B cell (primary cell): ENCODE results near the gene C3orf22. TPM values are rescaled to one million over a fixed set of nuclear protein-coding genes. Genes with fewer than 3 reads are reported as not detected.

Source experiments
- ATAC-seq: fragments of 200-7000 bp; cut with Tn5 transposase; one replicate; pipeline ENCODE4 v1.10.0; 2021; ENCODE audit warnings: low read depth, mild to moderate bottlenecking, moderate number of reproducible peaks, moderate library complexity
- CTCF ChIA-PET: fragments of 350-600 bp; sonication (Branson Sonifier 250); formaldehyde crosslinking; loops from one replicate; lab custom pipeline; 2021; ENCODE audit warnings: antibody characterized with exemption, inconsistent platforms; lab: Charles Lee
- POLR2A ChIA-PET: fragments of 350-600 bp; sonication (Branson Sonifier 250); formaldehyde crosslinking; loops from one replicate; lab custom pipeline; 2021; ENCODE audit warnings: antibody characterized with exemption; lab: Charles Lee
- DNase-seq: peaks from one replicate; pipeline ENCODE4 v3.0.0; 2013
- H2AFZ ChIP-seq: 2 replicates; pipeline ENCODE4 v1.6.1; 2012; ENCODE audit warnings: mild to moderate bottlenecking, low read depth, low read length; ENCODE audit not compliant: insufficient read depth, poor library complexity, severe bottlenecking
- H3K27ac ChIP-seq, 2 donors: 1 replicate in 1 of 2; 2 replicates in 1 of 2; pipeline ENCODE4 v1.5.1; 2012 to 2013; ENCODE audit warnings: low read length in 2 of 2, mild to moderate bottlenecking in 2 of 2, moderate library complexity in 1 of 2
- H3K27me3 ChIP-seq, 4 experiments: fragments of 200-600 bp in 1 of 4; sonication (generic) in 1 of 4; replicated peaks in 1 of 4; 1 replicate in 2 of 4; 2 replicates in 2 of 4; pipeline versions ENCODE4 v1.6.1 to v1.7.0; 2013 to 2016; ENCODE audit warnings: low read length in 3 of 4, mild to moderate bottlenecking in 2 of 4, mixed read lengths in 1 of 4, moderate library complexity in 1 of 4; ENCODE audit not compliant: insufficient read depth in 4 of 4, control insufficient read depth in 3 of 4; ENCODE audit errors: control extremely low read depth in 1 of 4
- H3K36me3 ChIP-seq, 2 experiments: replicated peaks in 1 of 2; 1 replicate in 1 of 2; 2 replicates in 1 of 2; pipeline versions ENCODE4 v1.6.1 to v1.7.1; 2013; ENCODE audit warnings: low read length in 1 of 2; ENCODE audit not compliant: insufficient read depth in 2 of 2, control insufficient read depth in 1 of 2; ENCODE audit errors: control extremely low read depth in 1 of 2, extremely low read depth in 1 of 2
- H3K4me1 ChIP-seq, 2 donors: fragments of 200-600 bp in 1 of 2; sonication (generic) in 1 of 2; 1 replicate in 1 of 2; 2 replicates in 1 of 2; pipeline versions ENCODE4 v1.5.1 to v1.6.1; 2013 to 2017; ENCODE audit warnings: low read length in 2 of 2; ENCODE audit not compliant: control insufficient read depth in 2 of 2, insufficient read depth in 2 of 2
- H3K4me2 ChIP-seq: replicated peaks from 2 replicates; pipeline ENCODE3; 2012; ENCODE audit warnings: mild to moderate bottlenecking, low read depth, low read length; ENCODE audit not compliant: poor library complexity, severe bottlenecking
- H3K4me3 ChIP-seq, 5 experiments: fragments of 200-600 bp in 1 of 5; sonication (generic) in 1 of 5; 1 replicate in 3 of 5; 2 replicates in 2 of 5; pipeline versions ENCODE4 v1.5.1 to v1.7.0; 2011 to 2016; ENCODE audit warnings: low read length in 4 of 5, mild to moderate bottlenecking in 4 of 5, low read depth in 2 of 5, control low read depth in 1 of 5, moderate library complexity in 1 of 5; ENCODE audit not compliant: insufficient read depth in 1 of 5; ENCODE audit errors: control extremely low read depth in 1 of 5, extremely low read depth in 1 of 5
- H3K79me2 ChIP-seq: fragments of 200-600 bp; sonication (generic); one replicate; pipeline ENCODE4 v1.6.0; 2016; ENCODE audit warnings: low read length; ENCODE audit not compliant: control insufficient read depth, insufficient read depth
- H3K9ac ChIP-seq: fragments of 200-600 bp; sonication (generic); 2 replicates; pipeline ENCODE4 v1.6.1; 2017; ENCODE audit warnings: mild to moderate bottlenecking, low read length, moderate library complexity
- H3K9me3 ChIP-seq, 3 donors: one replicate each; pipeline versions ENCODE4 v1.6.1 to v1.7.1; 2013; ENCODE audit warnings: low read length in 2 of 3; ENCODE audit not compliant: control insufficient read depth in 2 of 3, insufficient read depth in 1 of 3; ENCODE audit errors: control extremely low read depth in 1 of 3
- H4K20me1 ChIP-seq: 2 replicates; pipeline ENCODE4 v1.6.0; 2012; ENCODE audit warnings: mild to moderate bottlenecking, low read length; ENCODE audit not compliant: insufficient read depth, control insufficient read depth, poor library complexity, severe bottlenecking
- H3K27ac Mint-ChIP-seq: one replicate; pipeline ENCODE4 v1.8.0; 2021; ENCODE audit warnings: mixed read lengths
- H3K27me3 Mint-ChIP-seq: one replicate; pipeline ENCODE4 v1.8.0; 2021; ENCODE audit warnings: mixed read lengths
- H3K4me1 Mint-ChIP-seq: one replicate; pipeline ENCODE4 v1.8.0; 2021; ENCODE audit warnings: mixed read lengths
- H3K4me3 Mint-ChIP-seq: one replicate; pipeline ENCODE4 v1.8.0; 2021; ENCODE audit warnings: mixed read lengths
- H3K9me3 Mint-ChIP-seq: one replicate; pipeline ENCODE4 v1.8.0; 2022; ENCODE audit warnings: mixed read lengths; ENCODE audit not compliant: insufficient read depth
- EZH2 ChIP-seq: IDR thresholded peaks from 2 replicates; pipeline ENCODE4 v1.6.1; 2012; ENCODE audit warnings: borderline replicate concordance, low read depth, mild to moderate bottlenecking, moderate library complexity, low read length; ENCODE audit not compliant: insufficient read depth, poor library complexity, severe bottlenecking
- WGBS: methylation state at CpG from one replicate; pipeline ENCODE4 v1.1.5; 2013; ENCODE audit warnings: missing lambda C conversion rate; ENCODE audit not compliant: insufficient coverage; 5-methylcytosine and 5-hydroxymethylcytosine counted together
- intact Hi-C: fragments of 100-400 bp; cut with micrococcal nuclease; formaldehyde crosslinking; loops from one replicate; pipeline ENCODE4 v1.10.0; 2022
- polyA plus RNA-seq: library from polyadenylated mRNA; depleted of rRNA; stranded (reverse); fragments of >200 nt; gene quantifications from 2 replicates; pipeline ENCODE4 v1.2.3, GENCODE V29; 2012
- total RNA-seq, 2 donors: library from RNA; stranded (reverse); fragments of 120-200 nt in 1 of 2; gene quantifications; 1 replicate in 1 of 2; 2 replicates in 1 of 2; pipeline versions ENCODE4 v1.2.3 to v1.2.4, GENCODE V29; 2013 to 2022
- TF ChIP-seq, protein P1 (sequence below): fragments of 200-600 bp; IDR thresholded peaks from one replicate; pipeline ENCODE4 v1.8.0; 2022; ENCODE audit warnings: antibody characterized with exemption, mild to moderate bottlenecking

Gene C3orf22
- total and polyA plus RNA-seq, 2 donors (not counting 1 experiment from before 2014, with no cell fraction given) = not detected

DNA sequence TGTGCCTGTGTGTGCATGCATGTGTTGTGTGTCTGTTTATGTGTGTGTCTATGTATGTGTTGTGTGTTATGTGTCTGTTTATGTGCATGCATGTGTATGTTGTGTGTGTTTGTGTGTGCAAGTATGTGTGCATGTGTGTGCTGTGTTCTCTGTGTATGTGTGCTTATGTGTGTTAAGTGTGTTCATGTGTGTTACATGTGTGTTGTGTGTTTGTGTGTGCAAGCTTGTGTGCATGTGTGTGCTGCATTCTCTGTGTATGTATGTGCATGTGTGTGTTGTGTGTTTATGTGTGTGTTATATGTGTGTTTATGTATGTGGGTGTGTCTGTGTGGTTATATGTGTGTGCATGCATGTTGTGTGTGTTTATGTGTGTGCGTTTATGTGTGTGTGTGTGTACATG, 56.1 kb downstream of the C3orf22 start:
- Histone ChIP-seq H3K27ac (no peak overlapping the region), H3K9ac (no peak overlapping the region), H3K4me3 (no peak overlapping the region), H4K20me1 (no peaks in the 10 kb centered on the region), H3K79me2 (no peaks in the 10 kb centered on the region), H3K4me1 (peaks cover 0 to 8% of the 10 kb centered on the region in 2 donors), H3K27me3 (no peaks in the 10 kb centered on the region), H3K36me3 (no peaks in the 10 kb centered on the region), H2AFZ (no peak overlapping the region), H3K9me3 (no peaks in the 10 kb centered on the region), H3K4me2 (no peak overlapping the region)
- peaks cover 10% of the 10 kb centered on the region for H3K27me3 Mint-ChIP-seq
- H3K9me3 Mint-ChIP-seq = no peaks in the 10 kb centered on the region
- H3K4me3 Mint-ChIP-seq = no peak overlapping the region
- intact Hi-C loops = no loop called here
- ChIA-PET POLR2A (no interaction called here), CTCF (no interaction called here)
- no peak for DNase-seq
- H3K4me1 Mint-ChIP-seq = no peaks in the 10 kb centered on the region
- 88% methylated on average over 1 of the region's 1 CpG for WGBS
- no peak for ATAC-seq
- TF ChIP-seq, protein P1, sequence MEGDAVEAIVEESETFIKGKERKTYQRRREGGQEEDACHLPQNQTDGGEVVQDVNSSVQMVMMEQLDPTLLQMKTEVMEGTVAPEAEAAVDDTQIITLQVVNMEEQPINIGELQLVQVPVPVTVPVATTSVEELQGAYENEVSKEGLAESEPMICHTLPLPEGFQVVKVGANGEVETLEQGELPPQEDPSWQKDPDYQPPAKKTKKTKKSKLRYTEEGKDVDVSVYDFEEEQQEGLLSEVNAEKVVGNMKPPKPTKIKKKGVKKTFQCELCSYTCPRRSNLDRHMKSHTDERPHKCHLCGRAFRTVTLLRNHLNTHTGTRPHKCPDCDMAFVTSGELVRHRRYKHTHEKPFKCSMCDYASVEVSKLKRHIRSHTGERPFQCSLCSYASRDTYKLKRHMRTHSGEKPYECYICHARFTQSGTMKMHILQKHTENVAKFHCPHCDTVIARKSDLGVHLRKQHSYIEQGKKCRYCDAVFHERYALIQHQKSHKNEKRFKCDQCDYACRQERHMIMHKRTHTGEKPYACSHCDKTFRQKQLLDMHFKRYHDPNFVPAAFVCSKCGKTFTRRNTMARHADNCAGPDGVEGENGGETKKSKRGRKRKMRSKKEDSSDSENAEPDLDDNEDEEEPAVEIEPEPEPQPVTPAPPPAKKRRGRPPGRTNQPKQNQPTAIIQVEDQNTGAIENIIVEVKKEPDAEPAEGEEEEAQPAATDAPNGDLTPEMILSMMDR = no peak
- TF ChIP-seq EZH2 = no peak
- H3K27ac Mint-ChIP-seq = no peak overlapping the region

DNA sequence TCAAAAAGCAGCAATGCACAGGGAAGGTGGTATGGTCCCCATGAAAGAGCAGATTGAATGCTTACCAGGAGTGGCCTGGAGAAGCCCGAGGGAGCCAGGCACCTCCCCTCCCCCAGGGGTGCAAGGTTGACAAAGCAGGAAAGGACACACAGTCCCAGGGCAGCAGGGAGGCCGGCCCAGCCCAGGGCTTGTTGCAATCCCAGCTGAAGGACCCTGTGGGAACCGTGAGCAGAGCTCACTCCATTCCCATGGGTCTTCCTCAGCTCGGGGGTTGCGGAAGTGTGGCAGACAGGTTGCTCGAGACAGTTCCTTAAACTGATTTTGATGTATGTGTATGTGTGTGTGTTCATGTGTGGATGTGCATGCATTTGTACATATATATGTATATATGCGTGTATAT, 57.0 kb downstream of the C3orf22 start:
- H3K27ac ChIP-seq = no peak overlapping the region
- H3K36me3 ChIP-seq = no peaks in the 10 kb centered on the region
- H3K4me1 Mint-ChIP-seq = peaks cover 4% of the 10 kb centered on the region
- H4K20me1 ChIP-seq = no peaks in the 10 kb centered on the region
- WGBS = 28% methylated on average over 7 of the region's 7 CpGs
- peak overlapping the region; percentile 12 for H3K4me2 ChIP-seq
- H2AFZ ChIP-seq = peak overlapping the region; percentile 11
- ChIA-PET CTCF (interaction anchor here (0.5 kb wide), 1 partner anchor 11 kb away, joined by 3 read pairs; no protein-coding TSS in a partner anchor), POLR2A (no interaction called here)
- H3K79me2 ChIP-seq = no peaks in the 10 kb centered on the region
- no peak overlapping the region for H3K4me3 ChIP-seq
- intact Hi-C loops = no loop called here
- H3K4me1 ChIP-seq = peaks cover 0 to 12% of the 10 kb centered on the region in 2 donors
- no peak overlapping the region for H3K9ac ChIP-seq
- H3K27me3 ChIP-seq = no peaks in the 10 kb centered on the region
- no peak overlapping the region for H3K4me3 Mint-ChIP-seq
- H3K27me3 Mint-ChIP-seq = peaks cover 10% of the 10 kb centered on the region
- ATAC-seq (no peak), DNase-seq (no peak)
- TF ChIP-seq, protein P1 = no peak
- no peaks in the 10 kb centered on the region for H3K9me3 Mint-ChIP-seq
- no peak overlapping the region for H3K27ac Mint-ChIP-seq
- no peaks in the 10 kb centered on the region for H3K9me3 ChIP-seq
